GM12801 (cell line): ENCODE measurements around the gene TEAD1.

Experiments
- TF ChIP-seq, protein P1 (sequence below): IDR thresholded peaks from one replicate; pipeline ENCODE4 v1.5.1; 2011; ENCODE audit warnings: control low read depth; ENCODE audit not compliant: insufficient read length; ENCODE audit errors: extremely low read depth

Gene TEAD1

DNA sequence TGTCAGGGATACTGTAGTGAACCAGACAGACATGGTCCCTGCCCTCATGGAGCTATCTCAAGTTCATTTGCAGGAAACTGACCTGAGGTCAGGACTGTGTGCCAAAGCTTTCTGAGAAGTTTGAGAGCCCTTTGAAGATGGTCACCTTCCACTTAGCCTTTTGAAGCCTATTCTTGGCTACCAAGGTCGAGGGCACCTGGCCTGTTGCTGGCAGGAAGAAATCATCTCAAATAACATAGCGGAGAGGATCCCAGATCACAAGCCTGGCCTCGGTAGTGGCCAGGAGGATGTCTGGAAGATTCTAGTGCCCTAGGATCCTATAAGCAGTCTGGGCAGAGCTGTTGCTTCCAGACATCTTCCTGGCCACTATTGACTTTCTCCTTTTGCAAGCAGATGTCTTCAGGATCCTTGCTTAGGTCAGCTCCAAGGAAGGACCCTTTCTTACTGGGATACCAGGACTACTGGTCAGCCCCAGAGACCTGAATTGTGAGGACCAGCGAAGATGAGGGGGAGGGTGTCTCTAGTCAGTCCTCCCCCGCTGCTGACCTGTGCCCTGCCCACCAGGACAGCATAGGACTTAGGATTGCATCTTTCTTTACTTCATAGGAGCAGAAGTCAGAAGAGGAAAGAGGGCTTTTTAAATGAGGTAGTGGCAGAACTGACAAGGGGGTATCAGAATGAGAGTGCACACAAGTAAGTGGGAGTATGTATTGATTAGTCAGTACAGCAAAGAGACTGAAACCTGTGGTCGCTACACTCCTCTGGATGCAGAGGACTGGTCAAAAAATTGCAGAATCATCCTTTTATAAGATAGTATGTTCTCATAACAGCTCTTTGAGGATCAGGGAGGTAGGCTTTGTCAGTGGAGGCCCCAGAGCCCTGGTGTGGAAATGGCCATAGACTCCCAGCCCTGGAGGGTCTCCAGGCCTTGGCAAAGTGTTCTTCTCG lies 94.8 kb downstream of the TEAD1 start:
- TF ChIP-seq, protein P1, sequence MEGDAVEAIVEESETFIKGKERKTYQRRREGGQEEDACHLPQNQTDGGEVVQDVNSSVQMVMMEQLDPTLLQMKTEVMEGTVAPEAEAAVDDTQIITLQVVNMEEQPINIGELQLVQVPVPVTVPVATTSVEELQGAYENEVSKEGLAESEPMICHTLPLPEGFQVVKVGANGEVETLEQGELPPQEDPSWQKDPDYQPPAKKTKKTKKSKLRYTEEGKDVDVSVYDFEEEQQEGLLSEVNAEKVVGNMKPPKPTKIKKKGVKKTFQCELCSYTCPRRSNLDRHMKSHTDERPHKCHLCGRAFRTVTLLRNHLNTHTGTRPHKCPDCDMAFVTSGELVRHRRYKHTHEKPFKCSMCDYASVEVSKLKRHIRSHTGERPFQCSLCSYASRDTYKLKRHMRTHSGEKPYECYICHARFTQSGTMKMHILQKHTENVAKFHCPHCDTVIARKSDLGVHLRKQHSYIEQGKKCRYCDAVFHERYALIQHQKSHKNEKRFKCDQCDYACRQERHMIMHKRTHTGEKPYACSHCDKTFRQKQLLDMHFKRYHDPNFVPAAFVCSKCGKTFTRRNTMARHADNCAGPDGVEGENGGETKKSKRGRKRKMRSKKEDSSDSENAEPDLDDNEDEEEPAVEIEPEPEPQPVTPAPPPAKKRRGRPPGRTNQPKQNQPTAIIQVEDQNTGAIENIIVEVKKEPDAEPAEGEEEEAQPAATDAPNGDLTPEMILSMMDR: no peak

DNA sequence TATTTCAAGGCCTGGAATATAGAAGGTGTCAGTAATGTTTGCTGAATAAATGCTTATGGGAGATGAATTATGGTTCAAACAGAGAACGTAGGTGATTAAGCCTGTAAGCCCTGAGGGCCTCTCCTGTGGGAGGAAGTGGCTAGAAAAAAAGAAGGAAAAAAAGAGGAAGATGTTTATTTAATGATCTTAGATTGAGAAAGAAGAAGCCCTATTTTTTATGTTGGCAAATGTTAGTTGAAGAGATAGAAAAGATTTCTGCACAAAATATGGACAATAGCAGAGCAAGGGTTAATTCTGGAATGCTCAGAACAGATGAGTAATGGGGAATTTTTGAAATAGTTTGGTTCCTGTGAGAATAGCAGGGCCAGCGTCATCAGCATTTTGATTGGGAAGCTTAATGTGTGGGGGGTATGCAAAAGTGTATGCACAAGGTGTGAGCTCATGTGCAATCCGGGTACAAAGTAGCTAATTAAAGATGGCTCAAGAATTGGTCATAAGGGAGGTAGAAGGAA lies 95.7 kb downstream of the TEAD1 start:
- TF ChIP-seq, protein P1: no peak

DNA sequence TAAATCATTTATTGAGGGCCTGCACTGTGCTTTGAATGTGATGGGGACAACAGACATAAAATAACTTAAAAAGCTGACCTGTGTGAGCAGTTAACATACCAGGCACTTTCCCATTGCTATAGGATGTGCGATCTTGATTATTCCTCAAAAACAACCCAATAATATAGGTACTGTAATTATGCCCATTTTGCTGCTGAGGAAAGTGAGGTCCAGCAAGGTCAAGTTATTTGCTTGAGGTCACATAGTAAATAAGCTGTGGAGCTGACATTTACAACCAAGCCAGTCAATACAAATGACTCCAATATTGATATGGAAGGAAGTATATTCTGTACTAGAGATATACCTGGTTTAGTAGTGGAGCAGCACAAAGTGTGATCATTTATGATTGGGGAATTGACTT lies 96.2 kb downstream of the TEAD1 start:
- TF ChIP-seq, protein P1: no peak

DNA sequence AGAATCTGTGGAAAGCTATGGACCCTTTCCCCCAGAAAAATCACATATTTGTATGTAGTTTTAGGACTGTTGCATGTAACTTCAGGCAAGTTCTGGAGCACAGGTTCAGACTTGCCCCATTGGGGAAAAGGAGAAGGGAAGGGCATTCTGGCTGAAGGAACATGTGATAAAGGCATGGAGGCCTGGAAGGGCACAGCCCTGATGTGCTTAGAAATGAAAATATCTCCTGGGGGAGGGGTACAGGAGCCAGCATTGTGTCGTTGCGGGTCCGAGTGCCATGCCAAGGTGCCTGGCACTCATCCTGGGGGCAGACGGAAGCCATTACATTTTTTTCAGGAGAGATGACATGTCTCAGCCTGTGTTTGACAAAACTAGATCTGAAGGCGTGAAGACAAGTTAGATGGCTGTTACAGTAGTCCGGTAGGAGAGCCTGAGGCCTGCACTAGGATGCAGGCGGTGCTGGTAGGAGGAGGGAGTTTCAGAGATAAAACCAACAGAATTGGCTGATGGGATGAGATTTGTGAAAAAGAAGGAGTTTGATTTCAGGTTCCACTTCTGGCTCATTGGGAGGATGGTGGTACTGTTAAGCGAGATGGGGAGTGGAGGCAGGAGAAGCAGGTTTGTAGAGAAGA lies 96.9 kb downstream of the TEAD1 start:
- TF ChIP-seq, protein P1: no peak

DNA sequence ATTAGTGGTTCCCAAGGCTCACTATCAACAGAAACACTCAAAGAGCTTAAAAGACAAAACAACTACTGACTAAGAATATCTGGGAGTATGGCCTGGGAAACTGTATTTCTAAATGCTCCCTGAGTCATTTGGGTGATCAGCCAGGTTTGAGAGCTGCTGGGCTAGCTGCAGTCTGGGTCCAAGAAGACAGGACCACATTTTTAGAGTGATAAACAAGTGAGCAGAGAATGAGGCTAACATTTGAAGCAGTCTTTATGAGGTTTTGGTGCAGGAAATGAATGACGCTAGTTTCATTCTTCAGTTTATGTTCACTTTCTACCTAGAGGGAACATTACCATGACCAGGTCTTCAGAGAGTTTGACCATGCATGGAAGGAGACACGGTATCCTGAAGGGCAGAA lies 97.7 kb downstream of the TEAD1 start:
- TF ChIP-seq, protein P1: no peak

DNA sequence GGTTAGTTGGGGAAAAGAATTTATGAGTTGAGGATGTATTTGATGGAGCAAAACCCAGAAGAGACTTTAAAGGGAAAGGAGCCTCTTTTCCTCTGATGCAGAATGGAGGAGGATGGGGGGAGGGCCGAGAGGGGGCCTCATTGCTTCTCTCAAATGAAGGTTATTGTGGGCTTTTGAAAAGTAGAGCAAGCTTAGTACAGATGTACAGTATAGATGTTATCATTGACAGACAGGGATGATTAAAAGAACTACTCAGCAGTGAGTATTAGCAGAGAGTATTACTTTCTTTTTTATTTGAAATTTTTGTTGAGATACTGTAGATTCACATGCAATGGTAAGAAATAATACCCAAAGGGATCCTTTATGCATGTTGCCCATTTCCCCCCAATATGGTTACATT lies 98.1 kb downstream of the TEAD1 start:
- TF ChIP-seq, protein P1: no peak

DNA sequence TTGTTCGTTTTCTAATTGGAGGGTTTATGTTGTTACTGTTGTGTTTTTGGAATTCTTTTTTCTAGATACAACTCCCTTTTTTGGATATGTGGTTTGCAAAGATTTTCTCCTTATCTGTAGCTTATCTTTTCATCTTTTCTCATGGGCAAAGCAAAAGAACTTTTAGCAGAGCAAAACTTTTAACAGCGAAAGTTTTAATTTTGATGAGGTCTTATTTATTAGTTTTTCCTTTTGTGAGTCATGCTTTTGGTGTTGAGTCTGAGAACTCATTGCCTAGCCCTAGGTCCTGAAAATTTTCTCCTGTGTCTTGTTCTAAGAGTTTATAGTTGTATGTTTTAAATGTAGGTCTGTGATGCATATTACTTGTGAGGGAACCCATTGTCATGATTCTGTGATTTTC lies 99.4 kb downstream of the TEAD1 start:
- TF ChIP-seq, protein P1: no peak
